MCF 10A (cell line): ENCODE data around the gene HDGFL3. TPM values are rescaled to one million over a fixed set of nuclear protein-coding genes. Genes with fewer than 3 reads are reported as not detected.

Experiments used
- BruUV-seq: library from RNA; stranded (reverse); fragments of 400-500 nt; replicated peaks from 2 replicates; lab custom pipeline; 2021; lab: Mats Ljungman, UMichigan
- CTCF ChIA-PET: fragments of 300-600 bp; sonication (Branson Sonifier 250); formaldehyde crosslinking; extraction: SDS; loops from one replicate; lab custom pipeline; 2021; ENCODE audit warnings: antibody characterized with exemption, inconsistent platforms; lab: Yijun Ruan, JAX
- POLR2A ChIA-PET: fragments of 300-600, 350-650 bp; sonication (Branson Sonifier 250); formaldehyde crosslinking; extraction: SDS; loops from one replicate; lab custom pipeline; 2020; ENCODE audit warnings: antibody characterized with exemption, inconsistent platforms; lab: Yijun Ruan, JAX
- DNase-seq: peaks from one replicate; pipeline ENCODE4 v3.0.0-alpha.2; 2018; ENCODE audit not compliant: unreplicated experiment
- H3K27ac Mint-ChIP-seq: one replicate; pipeline ENCODE4 v1.8.0; 2022; ENCODE audit warnings: mild to moderate bottlenecking, low read depth, mixed read lengths; ENCODE audit not compliant: unreplicated experiment
- H3K27me3 Mint-ChIP-seq: one replicate; pipeline ENCODE4 v1.8.0; 2022; ENCODE audit warnings: mixed read lengths; ENCODE audit not compliant: insufficient read depth, unreplicated experiment
- H3K36me3 Mint-ChIP-seq: one replicate; pipeline ENCODE4 v1.8.0; 2022; ENCODE audit warnings: mild to moderate bottlenecking, moderate library complexity, mixed read lengths; ENCODE audit not compliant: insufficient read depth, unreplicated experiment
- H3K4me1 Mint-ChIP-seq: one replicate; pipeline ENCODE4 v1.8.0; 2022; ENCODE audit warnings: mixed read lengths; ENCODE audit not compliant: insufficient read depth, unreplicated experiment
- H3K4me3 Mint-ChIP-seq: one replicate; pipeline ENCODE4 v1.8.0; 2022; ENCODE audit warnings: mild to moderate bottlenecking, moderate library complexity, mixed read lengths; ENCODE audit not compliant: unreplicated experiment
- H3K9me3 Mint-ChIP-seq: one replicate; pipeline ENCODE4 v1.8.0; 2022; ENCODE audit warnings: mixed read lengths; ENCODE audit not compliant: unreplicated experiment
- intact Hi-C: fragments of 100-400 bp; cut with micrococcal nuclease; formaldehyde crosslinking; loops from 2 replicates; pipeline ENCODE4 v1.14.1; 2022
- total RNA-seq: library from RNA; stranded (reverse); gene quantifications from 2 replicates; pipeline ENCODE4 v1.2.3, GENCODE V29; 2022
- TF ChIP-seq, protein P1 (sequence below): fragments of 200-600 bp; IDR thresholded peaks from one replicate; pipeline ENCODE4 v1.8.0; 2022; ENCODE audit warnings: antibody characterized with exemption, mild to moderate bottlenecking; ENCODE audit not compliant: unreplicated experiment

The HDGFL3 gene
- total RNA-seq, 1 experiment from 2014 or later = 80.4 TPM

DNA sequence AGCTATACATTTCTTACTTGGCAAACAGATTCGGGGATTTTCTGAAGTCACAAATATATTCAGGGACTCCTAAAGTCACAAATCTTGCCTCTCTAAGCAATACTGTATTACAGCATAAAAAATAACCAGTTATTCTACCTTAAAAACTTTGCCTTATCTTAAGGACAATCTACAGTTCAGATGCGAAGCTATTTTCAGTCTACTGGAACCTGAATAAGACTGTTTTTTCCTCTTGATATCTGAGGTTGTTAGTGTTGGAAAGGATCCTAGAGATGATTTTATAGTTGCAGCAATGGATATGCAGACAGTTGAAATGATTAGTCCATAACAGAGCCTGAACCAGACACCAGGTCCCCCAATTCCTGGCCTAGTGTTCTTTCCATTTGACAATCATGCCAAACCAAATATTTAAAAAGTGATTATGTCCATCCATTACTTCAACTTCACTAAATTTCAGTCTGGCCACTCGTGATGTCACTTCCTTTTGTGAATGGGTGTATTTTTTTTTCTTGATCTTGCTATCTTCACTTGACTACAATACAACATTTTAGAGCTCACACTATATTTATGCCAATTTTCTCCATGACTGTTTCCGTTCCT, 1.8 kb downstream of the HDGFL3 start:
- peak; percentile 49 for DNase-seq
- ChIA-PET CTCF (interaction anchor here (0.9 to 1.5 kb wide), 3 partner anchors 11 to 195 kb away, joined by 3 to 4 read pairs (median 4); partner anchors contain the start of gene C15orf40), POLR2A (interaction anchor here (0.6 to 5.0 kb wide), 18 partner anchors 9 to 668 kb away, joined by 3 to 54 read pairs (median 5); partner anchors contain the start of genes BTBD1, C15orf40 and RAMAC)
- H3K27ac Mint-ChIP-seq = peak overlapping the region; percentile 91
- intact Hi-C loops = no loop called here
- H3K27me3 Mint-ChIP-seq = no peaks in the 10 kb centered on the region
- peaks cover 47% of the 10 kb centered on the region for H3K4me1 Mint-ChIP-seq
- H3K36me3 Mint-ChIP-seq = no peaks in the 10 kb centered on the region
- TSS peak; percentile 43 for BruUV-seq
- TF ChIP-seq, protein P1, sequence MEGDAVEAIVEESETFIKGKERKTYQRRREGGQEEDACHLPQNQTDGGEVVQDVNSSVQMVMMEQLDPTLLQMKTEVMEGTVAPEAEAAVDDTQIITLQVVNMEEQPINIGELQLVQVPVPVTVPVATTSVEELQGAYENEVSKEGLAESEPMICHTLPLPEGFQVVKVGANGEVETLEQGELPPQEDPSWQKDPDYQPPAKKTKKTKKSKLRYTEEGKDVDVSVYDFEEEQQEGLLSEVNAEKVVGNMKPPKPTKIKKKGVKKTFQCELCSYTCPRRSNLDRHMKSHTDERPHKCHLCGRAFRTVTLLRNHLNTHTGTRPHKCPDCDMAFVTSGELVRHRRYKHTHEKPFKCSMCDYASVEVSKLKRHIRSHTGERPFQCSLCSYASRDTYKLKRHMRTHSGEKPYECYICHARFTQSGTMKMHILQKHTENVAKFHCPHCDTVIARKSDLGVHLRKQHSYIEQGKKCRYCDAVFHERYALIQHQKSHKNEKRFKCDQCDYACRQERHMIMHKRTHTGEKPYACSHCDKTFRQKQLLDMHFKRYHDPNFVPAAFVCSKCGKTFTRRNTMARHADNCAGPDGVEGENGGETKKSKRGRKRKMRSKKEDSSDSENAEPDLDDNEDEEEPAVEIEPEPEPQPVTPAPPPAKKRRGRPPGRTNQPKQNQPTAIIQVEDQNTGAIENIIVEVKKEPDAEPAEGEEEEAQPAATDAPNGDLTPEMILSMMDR = no peak
- no peak overlapping the region for H3K4me3 Mint-ChIP-seq
- no peaks in the 10 kb centered on the region for H3K9me3 Mint-ChIP-seq

DNA sequence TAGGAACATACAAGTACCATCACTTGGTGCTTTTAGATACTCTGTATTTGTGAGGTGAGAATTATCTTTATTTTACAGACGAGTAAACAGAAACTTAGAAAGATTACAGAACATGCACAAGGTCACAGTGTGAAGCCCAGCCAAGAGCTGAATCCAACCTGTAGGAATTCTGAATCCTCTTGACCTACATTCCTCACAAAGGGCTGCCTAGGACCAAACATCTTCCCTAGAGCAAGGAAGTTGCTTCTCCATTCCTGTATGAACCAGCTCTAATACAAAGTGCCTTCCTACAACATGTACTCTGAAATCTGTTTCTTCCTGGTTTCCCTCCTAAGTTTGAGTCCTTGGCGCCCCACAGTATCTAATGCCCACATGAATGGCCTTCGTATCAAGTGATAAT, 2.9 kb downstream of the HDGFL3 start:
- no peak for DNase-seq
- BruUV-seq = no TSS peak
- no peaks in the 10 kb centered on the region for H3K9me3 Mint-ChIP-seq
- H3K27ac Mint-ChIP-seq = no peak overlapping the region
- no peaks in the 10 kb centered on the region for H3K27me3 Mint-ChIP-seq
- TF ChIP-seq, protein P1 = no peak
- ChIA-PET CTCF (interaction anchor here (1.5 to 1.6 kb wide), 2 partner anchors 10 to 12 kb away, joined by 3 to 5 read pairs; no protein-coding TSS in a partner anchor), POLR2A (interaction anchor here (1.5 to 5.0 kb wide), 6 partner anchors 8 to 219 kb away, joined by 7 to 54 read pairs (median 11); partner anchors contain the start of genes BTBD1, C15orf40 and RAMAC)
- intact Hi-C loops = no loop called here
- no peak overlapping the region for H3K4me3 Mint-ChIP-seq
- peaks cover 47% of the 10 kb centered on the region for H3K4me1 Mint-ChIP-seq
- no peaks in the 10 kb centered on the region for H3K36me3 Mint-ChIP-seq

DNA sequence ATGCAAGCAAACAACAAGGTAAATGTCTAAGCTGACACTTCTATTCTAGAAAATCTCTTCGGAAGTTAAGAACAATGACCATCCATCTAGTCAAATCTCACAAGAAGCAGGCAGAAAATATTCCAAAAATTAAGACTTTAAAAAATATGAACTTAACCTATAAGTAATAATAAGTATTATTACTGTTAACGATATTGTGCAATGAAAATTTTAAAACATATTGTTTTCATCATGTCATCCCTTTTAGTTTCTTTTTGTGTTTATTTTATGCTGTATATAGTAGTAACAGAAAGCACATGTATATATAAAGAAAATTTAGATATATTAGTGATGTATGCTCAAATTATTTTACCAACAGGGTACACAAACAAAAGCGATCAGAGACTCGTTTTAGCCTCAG, 4.1 kb downstream of the HDGFL3 start:
- no peak overlapping the region for H3K4me3 Mint-ChIP-seq
- POLR2A ChIA-PET = interaction anchor here (0.7 to 5.0 kb wide), 6 partner anchors 10 to 192 kb away, joined by 3 to 54 read pairs (median 11); partner anchors contain the start of genes BTBD1 and C15orf40
- intact Hi-C loops = no loop called here
- no peak overlapping the region for H3K27ac Mint-ChIP-seq
- TF ChIP-seq, protein P1 = no peak
- BruUV-seq = no TSS peak
- no peaks in the 10 kb centered on the region for H3K27me3 Mint-ChIP-seq
- H3K36me3 Mint-ChIP-seq = no peaks in the 10 kb centered on the region
- CTCF ChIA-PET = interaction anchor here (0.8 to 1.6 kb wide), 2 partner anchors 11 to 235 kb away, joined by 3 to 5 read pairs; no protein-coding TSS in a partner anchor
- H3K9me3 Mint-ChIP-seq = no peaks in the 10 kb centered on the region
- peaks cover 49% of the 10 kb centered on the region for H3K4me1 Mint-ChIP-seq
- no peak for DNase-seq

DNA sequence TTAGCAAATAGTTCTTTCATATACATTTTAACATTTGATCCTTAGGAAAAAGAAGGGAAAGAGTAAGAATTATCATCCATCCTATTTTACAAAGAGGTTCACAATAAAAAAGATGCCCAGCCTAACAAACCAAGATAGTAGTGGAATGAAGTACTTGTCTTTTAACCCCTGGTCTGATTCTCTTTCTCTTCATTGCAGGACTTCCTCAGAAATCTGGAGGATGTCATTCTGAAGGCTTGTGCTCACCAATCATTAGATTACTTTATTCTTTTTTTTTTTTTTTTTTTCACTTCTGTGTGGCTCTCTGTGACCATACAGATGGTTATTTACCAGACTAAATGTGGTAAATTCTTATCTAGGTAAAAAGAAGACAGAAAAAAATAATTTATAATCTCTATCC, 7.0 kb downstream of the HDGFL3 start:
- H3K4me3 Mint-ChIP-seq = no peak overlapping the region
- CTCF ChIA-PET = no interaction called here
- H3K9me3 Mint-ChIP-seq = no peaks in the 10 kb centered on the region
- POLR2A ChIA-PET = interaction anchor here (0.6 to 5.0 kb wide), 4 partner anchors 83 to 464 kb away, joined by 3 to 34 read pairs (median 3); partner anchors contain the start of genes BNC1 and BTBD1
- H3K36me3 Mint-ChIP-seq = no peaks in the 10 kb centered on the region
- TF ChIP-seq, protein P1 = no peak
- intact Hi-C loops = no loop called here
- no peak overlapping the region for H3K27ac Mint-ChIP-seq
- peaks cover 50% of the 10 kb centered on the region for H3K4me1 Mint-ChIP-seq
- no TSS peak for BruUV-seq
- no peaks in the 10 kb centered on the region for H3K27me3 Mint-ChIP-seq
- DNase-seq = no peak
